Fibroblast of skin of back (primary cell): ENCODE measurements around the gene AAK1.
A peak's percentile ranks its signal among the peaks of the same experiment; 100 is the strongest.
"Not testable (repeated sequence)": the region's sequence is repeated elsewhere in the genome, so short reads cannot be mapped to it uniquely, and the experiment has no call there.

Experiments
- DNase-seq: peaks from one replicate; pipeline ENCODE4 v3.0.0-alpha.2; 2013

Gene AAK1

DNA sequence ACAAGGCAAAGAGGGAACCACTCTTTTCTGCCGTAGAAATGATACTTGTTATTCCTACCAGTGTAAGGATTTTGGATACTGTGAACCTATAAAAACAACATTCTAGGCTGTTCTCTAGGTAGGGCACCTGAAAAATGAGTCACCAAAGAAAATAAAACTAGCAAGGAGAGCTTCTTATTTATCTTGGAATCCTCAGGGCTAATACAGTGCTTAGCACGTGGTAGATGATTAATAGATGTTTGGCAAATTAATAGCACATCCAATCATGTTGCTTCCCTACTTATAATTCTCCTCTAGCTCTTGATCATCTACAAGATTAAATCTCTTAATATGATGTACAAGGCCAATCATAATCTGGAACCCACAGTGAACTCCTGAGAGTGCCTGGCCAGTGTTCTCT, 73.1 kb downstream of the AAK1 start:
- DNase-seq, result no peak

DNA sequence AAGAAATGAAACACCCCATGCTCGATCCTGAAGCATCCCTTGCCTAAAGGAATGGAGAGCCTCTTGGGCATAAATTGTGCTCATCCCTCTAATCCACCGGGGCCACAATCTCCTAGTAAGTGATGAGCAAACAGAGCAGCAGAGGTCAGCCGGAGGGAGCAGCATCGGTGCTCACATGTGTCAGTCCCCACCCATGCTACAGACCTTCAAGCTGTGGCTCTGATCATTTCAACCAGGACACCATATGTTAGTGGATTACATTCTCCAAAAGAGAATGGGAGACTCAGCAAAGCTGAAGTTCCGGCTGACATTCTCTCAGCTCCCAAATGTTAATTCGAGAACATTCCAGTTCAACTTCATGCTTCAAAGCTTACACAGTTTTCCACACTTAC, 75.6 kb downstream of the AAK1 start:
- no peak for DNase-seq

DNA sequence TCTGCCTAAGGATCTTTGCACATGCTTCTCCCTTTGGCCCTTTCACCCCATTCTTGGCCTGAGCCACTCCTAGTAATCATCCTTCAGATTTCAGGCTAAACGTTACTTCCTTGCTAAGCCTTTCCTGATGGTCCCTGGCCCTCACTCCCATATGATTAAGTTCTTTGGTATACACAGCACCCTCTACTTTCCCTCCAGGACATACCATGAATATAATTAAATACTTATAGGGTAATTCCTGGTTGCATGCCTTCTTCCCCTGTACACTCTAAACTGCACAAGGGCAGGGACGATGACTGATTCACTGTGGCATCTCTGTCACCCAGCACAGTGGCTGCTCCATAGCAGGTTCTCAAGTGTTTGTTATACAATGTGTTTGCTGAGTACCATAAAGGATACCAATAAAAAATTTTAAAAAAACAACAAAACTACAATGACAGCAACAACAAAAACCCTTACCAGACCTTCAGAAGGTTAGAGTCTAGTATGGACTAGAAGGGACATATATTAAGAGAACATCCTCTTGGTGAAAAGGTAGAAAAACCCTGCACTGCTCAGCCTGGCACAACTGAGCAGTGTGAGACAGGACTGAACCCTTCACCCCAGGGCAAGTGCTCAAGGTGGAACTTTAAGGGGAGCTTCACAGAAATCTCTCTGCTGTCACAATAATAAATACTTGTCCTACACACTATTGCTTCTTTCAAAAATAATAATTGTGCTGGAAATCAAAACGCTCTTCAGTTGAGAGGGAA, 76.2 kb downstream of the AAK1 start:
- DNase-seq, result peak; percentile 95

DNA sequence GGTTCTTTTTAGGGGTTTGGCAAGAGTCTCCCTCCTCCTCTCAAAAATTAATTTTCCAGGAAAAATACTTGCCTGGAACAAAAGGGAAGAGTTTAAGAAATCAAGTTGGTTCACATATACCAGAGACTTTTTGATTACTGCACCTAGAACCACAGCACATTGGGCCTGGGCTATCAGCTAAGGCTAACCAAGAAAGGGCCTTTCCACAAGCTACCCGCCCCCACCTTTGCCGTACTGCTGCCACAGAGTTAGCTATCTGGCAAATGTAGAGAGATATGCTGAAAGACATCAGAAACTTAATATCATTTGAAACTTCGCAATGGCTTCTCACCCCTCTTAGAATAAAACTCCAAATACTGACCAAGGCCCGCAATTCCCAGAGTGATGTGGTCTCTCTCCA, 76.9 kb downstream of the AAK1 start:
- no peak for DNase-seq

DNA sequence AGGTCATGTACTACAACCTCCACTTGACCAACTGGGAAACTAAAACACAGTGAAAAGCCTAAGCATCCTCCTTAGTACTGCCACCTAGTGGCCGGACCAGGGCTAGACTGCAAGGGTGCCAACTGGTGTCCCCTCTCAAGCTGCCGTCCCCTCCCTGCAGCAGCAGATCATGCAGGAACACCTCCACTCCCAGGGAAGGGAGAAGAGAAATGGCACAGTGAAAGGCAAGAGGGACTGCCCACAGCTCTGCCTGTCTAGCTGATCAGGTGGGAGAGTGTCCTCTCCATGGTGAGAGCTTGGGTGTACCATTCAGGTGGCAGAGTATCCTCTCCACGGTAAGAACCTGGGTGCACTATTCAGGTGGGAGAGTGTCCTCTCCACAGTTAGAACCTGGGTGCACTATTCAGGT, 78.1 kb downstream of the AAK1 start:
- no peak for DNase-seq

DNA sequence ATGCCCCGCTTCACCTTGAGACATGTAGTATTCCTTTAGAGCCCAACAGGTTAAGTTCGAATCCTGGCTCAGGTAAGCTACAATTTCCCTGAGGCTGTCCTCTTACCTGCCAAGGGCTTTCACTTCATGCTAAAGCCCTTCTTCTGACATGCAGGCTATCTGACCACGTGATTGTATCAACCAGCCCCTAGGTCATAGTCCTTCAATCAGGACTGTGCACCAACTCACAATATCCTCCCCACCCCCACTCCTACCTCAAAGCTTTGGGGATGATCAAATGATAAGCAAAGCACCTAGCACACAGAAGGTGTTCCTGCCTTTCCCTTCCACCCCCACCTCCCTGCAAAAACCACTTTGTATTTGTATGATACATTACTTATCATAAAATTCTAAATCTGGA, 78.9 kb downstream of the AAK1 start:
- no peak for DNase-seq

DNA sequence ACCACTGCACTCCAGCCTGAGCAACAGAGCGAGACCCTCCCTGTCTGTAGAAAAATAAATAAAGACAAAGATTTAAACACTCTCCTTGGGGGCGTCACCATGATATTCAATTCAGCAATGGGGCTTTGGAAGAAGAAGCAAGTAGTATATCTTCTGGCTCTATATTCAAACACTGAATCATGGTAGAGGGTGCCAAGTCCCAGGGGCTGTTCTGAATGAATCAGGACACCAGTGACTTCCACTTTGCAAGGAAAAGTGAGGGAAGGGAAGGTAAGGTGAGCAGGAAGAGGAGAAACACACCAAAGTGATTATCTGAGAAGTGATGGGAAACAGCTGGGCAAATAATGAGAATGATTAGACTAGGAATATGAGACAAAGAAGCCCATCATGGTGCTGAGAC, 80.5 kb downstream of the AAK1 start:
- DNase-seq, result no peak

DNA sequence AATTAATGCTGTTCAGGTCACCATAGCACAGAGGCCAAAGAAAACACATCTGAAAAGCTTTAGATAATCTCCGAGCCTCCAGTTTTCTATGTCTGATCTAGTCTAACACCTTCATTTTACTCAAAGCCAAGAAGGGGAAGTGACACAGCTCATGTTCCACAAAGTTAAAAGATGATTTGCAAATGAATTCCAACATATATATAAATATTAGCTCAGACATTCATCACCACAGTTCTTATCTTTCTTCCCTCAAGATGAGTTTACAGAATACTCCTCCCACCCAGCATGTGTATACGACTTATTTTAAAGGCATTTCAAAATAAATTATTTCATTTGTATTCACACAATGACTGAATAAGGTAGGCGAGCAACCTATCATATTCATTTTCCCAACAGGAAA, 82.4 kb downstream of the AAK1 start:
- DNase-seq, result peak; percentile 58

DNA sequence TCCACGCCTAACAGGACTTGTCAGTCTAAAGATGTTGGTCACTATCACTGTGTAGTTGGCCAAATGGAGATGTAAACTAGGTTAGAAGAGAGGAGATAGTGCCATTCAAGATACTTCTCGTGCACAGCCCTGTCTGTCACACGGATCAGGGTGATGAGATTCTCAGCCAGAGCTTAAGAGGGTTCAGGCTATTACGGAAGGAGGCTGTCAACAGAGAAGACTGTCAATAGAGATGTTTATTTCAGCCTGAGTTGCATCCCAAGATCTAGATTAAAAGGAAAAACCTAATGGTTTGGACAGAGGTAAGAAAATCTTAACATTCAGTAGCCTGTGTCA, 83.4 kb downstream of the AAK1 start:
- no peak for DNase-seq

DNA sequence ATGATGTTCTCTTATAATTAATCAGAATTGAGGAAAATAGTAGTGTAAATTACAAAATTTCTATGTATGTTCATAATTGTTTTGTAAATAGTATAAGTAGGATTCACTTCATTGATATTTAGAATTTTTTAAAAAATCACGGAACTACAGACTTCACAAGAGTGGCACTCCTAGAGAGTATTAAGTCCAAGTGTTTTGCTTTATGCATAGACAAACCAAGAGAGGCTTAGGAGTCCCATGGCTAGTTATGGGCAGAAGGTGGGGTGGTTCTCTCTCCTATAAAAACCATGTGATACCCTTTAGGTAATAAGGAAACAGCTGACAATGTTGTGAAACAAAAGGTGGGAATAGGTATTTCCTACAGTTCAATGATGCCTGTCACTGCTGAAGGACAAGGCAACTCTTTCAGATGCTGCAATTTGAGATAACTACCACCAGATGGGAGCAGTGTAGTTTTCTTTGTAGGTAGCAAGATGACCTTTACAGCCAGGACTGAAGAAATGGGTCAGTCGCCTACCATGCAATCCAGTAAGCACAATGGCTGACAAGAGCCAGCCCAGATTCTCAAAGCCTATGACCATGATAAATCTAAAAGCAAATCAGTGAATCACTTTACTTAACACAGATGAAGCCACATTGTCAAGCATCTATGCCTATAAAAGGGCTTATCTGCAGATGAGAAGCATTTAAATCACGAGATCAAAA, 83.9 kb downstream of the AAK1 start:
- DNase-seq, result peak; percentile 60

DNA sequence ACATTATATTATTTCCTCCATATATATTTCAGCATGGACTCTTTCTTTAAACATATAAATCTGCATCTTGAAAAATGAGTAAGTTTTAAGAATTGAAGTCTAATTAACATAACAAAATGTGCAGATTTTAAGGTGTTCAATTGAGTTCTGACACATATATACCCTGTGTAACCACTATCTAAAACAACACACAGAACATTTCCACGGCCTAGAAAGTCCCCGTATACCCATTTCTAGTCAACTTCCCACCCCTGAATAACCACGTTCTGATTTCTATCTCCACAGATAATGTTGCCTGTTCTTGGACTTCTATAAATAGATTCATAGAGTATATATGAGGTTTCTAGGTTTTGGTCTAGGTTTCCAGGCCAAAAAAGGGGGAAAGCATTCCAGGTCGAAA, 87.5 kb downstream of the AAK1 start:
- no peak for DNase-seq

DNA sequence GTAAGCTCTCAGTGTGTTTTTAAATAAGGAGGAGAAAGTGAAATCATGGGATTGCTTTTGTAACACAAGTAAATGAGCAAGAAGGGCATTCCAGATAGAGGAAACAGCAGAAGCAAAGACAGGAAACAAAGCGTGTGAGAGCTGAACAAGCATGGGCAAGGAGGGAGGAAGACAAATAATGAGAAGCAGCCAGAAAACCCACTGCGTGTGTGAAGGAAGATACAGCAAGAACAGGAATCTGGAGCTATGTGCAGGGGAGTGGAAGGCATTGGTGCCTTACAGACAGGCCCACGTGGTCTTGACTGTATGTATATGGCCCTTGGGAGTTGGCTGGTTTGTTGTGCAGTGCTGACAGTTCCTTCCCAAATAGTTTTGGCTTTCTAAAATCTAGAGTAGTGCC, 88.6 kb downstream of the AAK1 start:
- peak; percentile 64 for DNase-seq

DNA sequence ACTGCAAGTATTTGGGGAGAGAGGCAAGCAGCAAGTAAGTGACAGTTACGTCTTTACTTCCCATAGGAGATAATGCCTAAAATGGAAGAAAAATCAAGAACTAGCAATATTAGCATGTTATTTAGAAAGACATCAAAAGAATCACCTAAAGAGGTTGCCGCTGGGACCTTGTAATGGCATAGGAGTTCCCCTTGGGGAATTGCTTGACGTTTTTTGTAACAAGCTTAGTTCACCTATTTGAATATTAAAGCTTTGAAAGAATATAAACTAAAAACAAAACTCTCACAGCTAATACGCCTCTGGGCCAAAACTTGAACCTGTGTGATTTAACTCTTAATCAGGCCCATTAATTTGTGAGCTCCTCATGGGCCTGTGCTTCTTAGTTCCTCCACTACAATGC, 89.0 kb downstream of the AAK1 start:
- no peak for DNase-seq

DNA sequence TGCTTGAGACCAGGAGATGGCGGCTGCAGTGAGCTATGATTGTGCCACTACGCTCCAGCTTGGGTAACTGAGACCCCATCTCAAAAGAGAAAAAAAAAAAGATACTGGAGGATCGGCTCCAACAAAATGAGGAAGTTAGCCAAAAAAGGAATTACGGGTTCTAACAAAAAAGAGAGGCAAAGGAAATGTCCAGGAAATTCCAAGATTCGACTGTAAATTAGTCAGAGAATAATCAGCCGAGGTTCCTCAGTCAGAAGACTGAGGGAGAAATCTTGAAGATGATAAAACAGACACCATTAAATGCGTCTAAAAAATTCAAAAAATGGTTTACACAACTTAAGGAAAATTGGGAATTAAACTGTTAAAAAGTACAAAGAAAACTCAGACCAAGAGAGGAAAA, 89.5 kb downstream of the AAK1 start:
- DNase-seq, result no peak

DNA sequence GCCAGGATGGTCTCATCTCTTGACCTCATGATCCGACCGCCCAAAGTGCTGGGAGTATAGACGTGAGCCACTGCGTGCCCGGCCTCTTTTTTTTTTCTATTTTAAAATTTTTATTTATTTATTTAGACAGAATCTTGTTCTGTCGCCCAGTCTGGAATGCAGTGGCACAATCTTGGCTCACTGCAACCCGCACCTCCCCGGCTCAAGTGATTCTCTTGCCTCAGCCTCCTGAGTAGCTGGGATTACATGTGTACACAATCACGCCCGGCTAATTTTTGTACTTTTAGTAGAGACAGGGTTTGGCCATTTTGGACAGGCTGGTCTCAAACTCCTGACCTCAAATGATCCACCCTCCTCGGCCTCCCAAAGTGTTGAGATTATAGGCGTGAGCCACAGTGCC, 93.0 kb downstream of the AAK1 start:
- not testable (repeated sequence) for DNase-seq

DNA sequence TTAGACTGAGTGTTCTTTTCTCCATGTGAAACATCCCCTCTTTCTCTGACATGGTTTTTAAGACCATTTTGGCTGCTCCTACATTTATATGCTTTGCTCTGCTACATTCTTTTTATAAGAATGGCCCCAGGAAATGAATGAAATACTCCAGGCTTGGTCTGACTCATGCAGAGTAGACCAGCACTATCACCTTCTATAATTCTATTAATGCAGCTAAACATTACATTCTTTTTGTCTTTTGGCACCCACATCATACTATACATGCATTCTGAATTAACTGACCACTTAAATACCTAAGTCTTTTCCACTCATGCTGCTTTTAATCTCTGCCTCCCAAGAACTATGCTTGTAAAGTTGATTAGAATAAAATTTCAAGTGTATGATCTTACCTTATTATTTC, 94.1 kb downstream of the AAK1 start:
- DNase-seq, result peak; percentile 82

DNA sequence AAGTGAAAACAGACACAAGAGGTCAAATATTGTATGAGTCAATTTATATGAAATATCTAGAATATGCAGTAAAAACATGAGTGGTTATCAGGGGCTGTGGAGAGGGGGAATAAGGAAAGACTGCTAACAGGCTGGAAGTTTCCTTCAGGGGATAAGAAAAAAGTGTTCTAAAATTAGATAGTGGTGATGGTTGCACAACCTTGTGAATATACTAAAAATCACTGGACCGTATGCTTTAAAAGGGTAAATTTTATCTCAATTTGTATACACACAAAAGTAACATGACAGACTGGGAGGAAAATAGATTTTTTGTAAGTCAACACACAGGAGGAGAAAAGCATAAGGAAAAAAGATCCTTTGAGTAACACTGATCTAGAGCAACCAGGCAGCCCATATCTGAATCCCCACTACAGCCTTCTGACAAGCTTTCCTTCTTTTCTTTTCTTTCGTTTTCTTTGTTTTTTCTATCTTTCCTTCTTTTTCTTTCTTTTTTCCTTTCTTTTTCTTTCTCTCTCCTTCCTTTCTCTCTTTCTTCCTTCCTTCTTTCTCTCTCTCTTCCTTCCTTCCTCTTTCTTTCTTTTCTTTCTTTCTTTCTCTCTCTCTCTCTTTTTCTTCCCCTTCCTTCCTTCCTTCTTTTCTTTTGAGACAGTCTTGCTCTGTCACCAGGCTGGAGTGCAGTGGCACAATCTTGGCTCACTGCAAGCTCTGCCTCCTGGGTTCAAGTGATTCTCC, 95.4 kb downstream of the AAK1 start:
- peak; percentile 21 for DNase-seq

DNA sequence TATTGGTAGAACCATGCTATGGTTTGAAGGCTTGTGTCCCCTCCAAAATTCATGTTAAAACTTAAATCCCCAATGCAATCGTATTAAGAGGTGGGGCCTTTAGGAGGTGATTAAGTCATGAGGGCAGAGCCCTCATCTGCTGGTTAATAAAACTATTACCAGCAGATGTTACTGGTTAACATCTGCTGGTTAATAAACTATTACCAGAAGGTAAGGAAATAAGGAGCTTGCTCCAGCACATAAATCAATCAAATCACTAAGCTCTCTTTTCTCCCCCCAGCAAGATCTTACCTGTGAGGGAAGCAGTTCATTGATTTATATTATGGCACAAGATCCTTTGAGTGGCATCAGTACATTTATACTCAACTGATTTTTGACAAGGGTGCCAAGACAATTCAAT, 96.9 kb downstream of the AAK1 start:
- no peak for DNase-seq

DNA sequence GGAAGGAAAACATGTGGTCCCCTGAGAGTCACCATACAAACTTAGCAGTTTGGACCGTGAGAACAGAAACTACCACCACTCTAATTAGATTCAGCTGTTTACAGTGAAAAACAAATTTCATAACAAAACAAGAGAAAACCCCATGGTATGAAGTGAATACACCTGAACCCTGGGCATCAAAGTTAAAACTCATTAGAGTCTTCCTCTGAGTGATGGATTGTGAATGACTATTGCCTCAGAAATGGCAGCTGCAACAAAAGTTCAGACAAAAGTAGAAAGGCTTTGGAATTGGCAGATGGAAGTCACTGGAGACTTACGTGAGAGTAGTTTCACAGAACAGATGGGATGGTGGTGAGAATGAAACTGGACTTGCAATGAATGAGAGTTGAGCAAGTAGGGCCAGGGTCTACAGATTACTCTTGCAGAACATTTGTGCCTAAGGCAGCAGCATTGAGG, 98.0 kb downstream of the AAK1 start:
- no peak for DNase-seq

DNA sequence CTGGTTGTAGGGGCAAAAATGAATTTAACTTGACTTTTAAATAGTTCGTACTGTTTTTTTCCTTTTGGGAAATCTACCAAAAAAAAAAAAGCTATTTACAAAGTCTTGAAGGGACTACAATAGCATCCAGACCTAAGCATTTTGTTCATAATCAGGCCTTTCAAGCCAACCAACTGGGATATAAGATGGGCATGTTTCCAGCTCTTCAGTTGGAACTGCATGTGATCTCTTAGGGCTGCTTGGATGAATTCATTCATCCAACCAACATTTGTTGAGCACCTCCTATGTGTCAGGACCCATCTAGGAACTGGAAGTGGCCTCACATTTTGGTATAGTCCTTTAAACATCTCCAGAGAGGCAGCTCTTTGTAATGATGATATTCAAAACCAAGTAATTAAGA, 98.6 kb downstream of the AAK1 start:
- DNase-seq, result no peak

DNA sequence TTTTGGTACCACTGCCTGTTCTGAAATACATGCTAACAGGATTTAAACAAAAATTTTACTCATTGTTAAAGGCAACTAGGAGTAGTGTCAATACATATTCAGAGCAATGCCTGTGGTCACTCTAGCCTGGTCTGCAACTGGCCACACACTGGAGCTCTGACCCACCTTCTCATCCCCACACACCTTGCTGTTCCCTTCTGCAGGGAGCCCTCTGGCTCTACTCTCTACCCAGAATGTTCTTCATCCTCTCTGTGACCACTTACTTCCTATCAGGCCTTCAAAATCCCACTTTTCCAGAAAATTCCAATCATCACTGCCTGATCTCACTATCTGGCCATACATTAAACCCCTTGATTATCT, 104.0 kb downstream of the AAK1 start:
- DNase-seq, result no peak

DNA sequence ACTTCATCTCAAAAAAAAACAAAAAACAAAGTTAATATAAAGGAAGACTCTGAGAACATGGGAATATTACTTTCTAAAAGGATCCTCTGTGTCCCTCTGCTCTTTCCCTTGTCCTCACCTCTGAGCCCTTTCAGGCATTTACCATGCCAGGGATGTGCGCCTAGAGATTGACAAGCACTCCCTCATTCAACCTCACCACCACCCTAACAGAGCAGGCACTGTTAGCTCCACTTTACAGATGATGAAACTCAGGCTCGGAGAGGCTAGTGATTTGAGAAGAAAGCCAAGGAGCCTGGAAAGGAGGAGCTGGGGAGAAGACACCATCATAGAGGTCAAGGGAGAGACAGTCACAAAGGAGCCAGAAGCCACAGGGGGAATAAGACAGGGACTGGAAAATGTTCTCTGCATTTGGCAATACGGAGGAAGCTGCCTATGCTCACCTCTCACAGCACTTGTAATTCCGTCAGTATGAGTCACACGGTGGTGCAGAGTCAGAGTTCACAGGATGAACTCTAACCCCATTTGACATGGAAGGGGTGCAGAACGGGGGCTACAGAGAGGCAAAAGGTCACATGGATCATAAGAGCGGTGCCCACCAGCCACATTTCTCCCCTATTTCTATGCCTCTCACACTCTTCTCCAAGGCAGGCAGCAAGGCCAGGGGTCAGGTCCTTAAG, 104.5 kb downstream of the AAK1 start:
- no peak for DNase-seq

DNA sequence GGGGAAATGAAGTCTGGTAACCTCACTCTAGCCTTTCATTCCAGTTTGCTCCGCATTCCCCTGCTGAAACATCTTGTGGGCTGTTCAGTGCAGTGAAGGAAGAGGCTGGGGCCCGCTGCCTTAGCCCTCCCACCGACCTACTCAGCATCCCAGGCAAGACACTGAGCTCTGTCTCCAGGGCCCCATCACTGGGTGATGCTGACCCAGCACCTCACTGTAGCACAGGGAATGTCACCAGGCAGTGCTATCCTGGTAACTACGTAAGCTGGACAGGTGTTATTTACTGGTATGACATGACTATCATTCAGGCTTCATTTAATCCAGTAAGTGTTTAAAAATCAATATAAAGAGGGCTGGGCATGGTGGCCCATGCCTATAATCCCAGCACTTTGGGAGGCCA, 105.3 kb downstream of the AAK1 start:
- no peak for DNase-seq
